Activated T-helper 2 cell treated with anti-CD3 and anti-CD28 coated beads, Interferon-gamma antibody, Interleukin-2, Interleukin-4, amounts not matched to agents 10 μg/mL and 5 μg/mL and 100 μg/mL, durations not matched to agents 14 hours and 24 hours and 36 hours (primary cell): ENCODE data around the gene PAPPA2. TPM values are rescaled to one million over a fixed set of nuclear protein-coding genes. Genes with fewer than 3 reads are reported as not detected.

Experiments
- DNase-seq: peaks from one replicate; pipeline ENCODE4 v3.0.0; 2021; ENCODE audit warnings: low spot score
- H3K27ac Mint-ChIP-seq: one replicate; pipeline ENCODE4 v1.8.0; 2021; ENCODE audit warnings: mixed read lengths
- H3K27me3 Mint-ChIP-seq: one replicate; pipeline ENCODE4 v1.8.0; 2021; ENCODE audit warnings: low read depth, mixed read lengths
- H3K36me3 Mint-ChIP-seq: one replicate; pipeline ENCODE4 v1.8.0; 2021; ENCODE audit warnings: low read depth, mixed read lengths
- H3K4me1 Mint-ChIP-seq: one replicate; pipeline ENCODE4 v1.8.0; 2021; ENCODE audit warnings: low read depth, mixed read lengths
- H3K4me3 Mint-ChIP-seq: one replicate; pipeline ENCODE4 v1.8.0; 2021; ENCODE audit warnings: low read depth, mild to moderate bottlenecking, moderate library complexity, mixed read lengths
- H3K9me3 Mint-ChIP-seq: one replicate; pipeline ENCODE4 v1.8.0; 2021; ENCODE audit warnings: mixed read lengths
- intact Hi-C: fragments of 100-400 bp; cut with micrococcal nuclease; formaldehyde crosslinking; loops from one replicate; pipeline ENCODE4 v1.15.1; 2023
- total RNA-seq: library from RNA; stranded (reverse); gene quantifications from 2 replicates; pipeline ENCODE4 v1.2.3, GENCODE V29; 2022

The PAPPA2 gene
- total RNA-seq, 1 donor from 2014 or later = 0.05 TPM

GRCh38 chr1:176839216-176839615 lies 376.2 kb downstream of the PAPPA2 start:
- H3K9me3 Mint-ChIP-seq = no peaks in the 10 kb centered on the region
- no peak overlapping the region for H3K4me3 Mint-ChIP-seq

GRCh38 chr1:176841238-176841637 lies 378.3 kb downstream of the PAPPA2 start:
- H3K27ac Mint-ChIP-seq = no peak overlapping the region
- no peak overlapping the region for H3K4me3 Mint-ChIP-seq
- DNase-seq = no peak
- H3K36me3 Mint-ChIP-seq = no peaks in the 10 kb centered on the region
- intact Hi-C loops = no loop called here
- no peaks in the 10 kb centered on the region for H3K9me3 Mint-ChIP-seq
- H3K4me1 Mint-ChIP-seq = no peaks in the 10 kb centered on the region
- H3K27me3 Mint-ChIP-seq = no peaks in the 10 kb centered on the region

More at GRCh38 chr1:176839216-176839615, 376.2 kb downstream of the PAPPA2 start:
- intact Hi-C loops = no loop called here
- H3K36me3 Mint-ChIP-seq = no peaks in the 10 kb centered on the region
- no peak for DNase-seq
- no peaks in the 10 kb centered on the region for H3K4me1 Mint-ChIP-seq
- H3K27ac Mint-ChIP-seq = no peak overlapping the region
- H3K27me3 Mint-ChIP-seq = no peaks in the 10 kb centered on the region

GRCh38 chr1:176843352-176844297 lies 380.6 kb downstream of the PAPPA2 start:
- no peak for DNase-seq
- no peaks in the 10 kb centered on the region for H3K9me3 Mint-ChIP-seq
- intact Hi-C loops = no loop called here
- no peak overlapping the region for H3K4me3 Mint-ChIP-seq
- H3K4me1 Mint-ChIP-seq = no peaks in the 10 kb centered on the region
- H3K27me3 Mint-ChIP-seq = no peaks in the 10 kb centered on the region
- no peaks in the 10 kb centered on the region for H3K36me3 Mint-ChIP-seq
- no peak overlapping the region for H3K27ac Mint-ChIP-seq

GRCh38 chr1:176847052-176847451 lies 384.1 kb downstream of the PAPPA2 start:
- Mint-ChIP-seq H3K36me3 (no peaks in the 10 kb centered on the region), H3K4me3 (no peak overlapping the region), H3K9me3 (no peaks in the 10 kb centered on the region), H3K27me3 (no peaks in the 10 kb centered on the region), H3K4me1 (no peaks in the 10 kb centered on the region), H3K27ac (no peak overlapping the region)
- intact Hi-C loops = no loop called here
- DNase-seq = no peak

- Mint-ChIP-seq H3K27me3 (no peaks in the 10 kb centered on the region), H3K36me3 (no peaks in the 10 kb centered on the region), H3K4me3 (no peak overlapping the region), H3K4me1 (no peaks in the 10 kb centered on the region), H3K9me3 (no peaks in the 10 kb centered on the region), H3K27ac (no peak overlapping the region)
- DNase-seq = no peak
- intact Hi-C loops = no loop called here
Measured at GRCh38 chr1:176849281-176849680, 386.3 kb downstream of the PAPPA2 start.

GRCh38 chr1:176850871-176851270 lies 387.9 kb downstream of the PAPPA2 start:
- Mint-ChIP-seq H3K4me1 (no peaks in the 10 kb centered on the region), H3K27me3 (no peaks in the 10 kb centered on the region)

GRCh38 chr1:176852124-176852523 lies 389.1 kb downstream of the PAPPA2 start:
- no peak overlapping the region for H3K27ac Mint-ChIP-seq
- intact Hi-C loops = no loop called here
- H3K36me3 Mint-ChIP-seq = no peaks in the 10 kb centered on the region
- H3K9me3 Mint-ChIP-seq = no peaks in the 10 kb centered on the region
- no peaks in the 10 kb centered on the region for H3K27me3 Mint-ChIP-seq
- no peak overlapping the region for H3K4me3 Mint-ChIP-seq
- H3K4me1 Mint-ChIP-seq = no peaks in the 10 kb centered on the region
- DNase-seq = no peak

More at GRCh38 chr1:176850871-176851270, 387.9 kb downstream of the PAPPA2 start:
- Mint-ChIP-seq H3K27ac (no peak overlapping the region), H3K4me3 (no peak overlapping the region), H3K9me3 (no peaks in the 10 kb centered on the region), H3K36me3 (no peaks in the 10 kb centered on the region)
- intact Hi-C loops = no loop called here
- DNase-seq = no peak

- Mint-ChIP-seq H3K9me3 (no peaks in the 10 kb centered on the region), H3K4me3 (no peak overlapping the region), H3K27ac (no peak overlapping the region), H3K4me1 (no peaks in the 10 kb centered on the region), H3K27me3 (no peaks in the 10 kb centered on the region), H3K36me3 (no peaks in the 10 kb centered on the region)
- intact Hi-C loops = no loop called here
- no peak for DNase-seq
Measured at GRCh38 chr1:176853503-176853902, 390.5 kb downstream of the PAPPA2 start.

GRCh38 chr1:176854121-176854520 lies 391.1 kb downstream of the PAPPA2 start:
- Mint-ChIP-seq H3K4me1 (no peaks in the 10 kb centered on the region), H3K9me3 (no peaks in the 10 kb centered on the region), H3K4me3 (no peak overlapping the region), H3K36me3 (no peaks in the 10 kb centered on the region), H3K27ac (no peak overlapping the region), H3K27me3 (no peaks in the 10 kb centered on the region)
- DNase-seq = no peak
- intact Hi-C loops = no loop called here

GRCh38 chr1:176854758-176855745 lies 392.1 kb downstream of the PAPPA2 start:
- intact Hi-C loops = no loop called here
- Mint-ChIP-seq H3K9me3 (no peaks in the 10 kb centered on the region), H3K27me3 (no peaks in the 10 kb centered on the region), H3K27ac (no peak overlapping the region), H3K36me3 (no peaks in the 10 kb centered on the region), H3K4me1 (no peaks in the 10 kb centered on the region), H3K4me3 (no peak overlapping the region)
- no peak for DNase-seq

- intact Hi-C loops = no loop called here
- H3K36me3 Mint-ChIP-seq = no peaks in the 10 kb centered on the region
- no peak overlapping the region for H3K4me3 Mint-ChIP-seq
- no peaks in the 10 kb centered on the region for H3K4me1 Mint-ChIP-seq
- no peaks in the 10 kb centered on the region for H3K9me3 Mint-ChIP-seq
- H3K27me3 Mint-ChIP-seq = no peaks in the 10 kb centered on the region
- no peak for DNase-seq
- H3K27ac Mint-ChIP-seq = no peak overlapping the region
Measured at GRCh38 chr1:176857632-176858031, 394.7 kb downstream of the PAPPA2 start.

GRCh38 chr1:176858433-176858916 lies 395.5 kb downstream of the PAPPA2 start:
- no peaks in the 10 kb centered on the region for H3K4me1 Mint-ChIP-seq
- no peaks in the 10 kb centered on the region for H3K9me3 Mint-ChIP-seq
- intact Hi-C loops = no loop called here
- no peak overlapping the region for H3K27ac Mint-ChIP-seq
- no peak overlapping the region for H3K4me3 Mint-ChIP-seq
- DNase-seq = no peak
- no peaks in the 10 kb centered on the region for H3K27me3 Mint-ChIP-seq
- H3K36me3 Mint-ChIP-seq = no peaks in the 10 kb centered on the region
